GM18511 (cell line): Measurements from ENCODE around the gene CDC6.

Source experiments
- ATAC-seq: cut with Tn5 transposase; IDR thresholded peaks from one replicate; pipeline ENCODE4 v1.9.1; 2021; ENCODE audit warnings: mild to moderate bottlenecking, moderate library complexity; ENCODE audit not compliant: unreplicated experiment

CDC6 gene

DNA sequence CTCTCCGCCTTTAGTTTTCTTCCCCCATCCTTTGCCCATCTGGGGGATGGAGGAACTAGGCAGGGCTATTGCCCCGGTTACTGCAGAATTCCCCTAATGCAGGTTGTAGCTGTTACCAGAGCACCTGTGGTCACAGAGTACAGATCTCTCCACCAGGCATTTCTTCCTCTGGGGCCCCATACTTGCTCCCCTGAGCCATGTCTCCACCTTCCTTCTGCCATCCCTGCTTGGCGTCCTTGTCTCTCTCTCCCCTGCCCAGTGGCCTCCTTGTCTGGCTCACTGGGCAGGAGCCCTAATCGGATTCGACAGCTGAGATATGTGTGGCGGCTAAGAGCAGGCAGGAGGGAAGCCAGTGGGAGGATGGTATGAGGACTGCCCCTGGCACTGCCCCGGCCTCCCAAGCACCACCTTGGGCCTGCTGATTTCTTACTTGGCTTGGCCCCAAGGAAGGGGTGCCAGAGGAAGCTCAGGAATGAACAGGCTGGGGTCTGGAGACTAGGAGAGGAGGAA is 23.3 kb downstream of the CDC6 start:
- no peak for ATAC-seq

DNA sequence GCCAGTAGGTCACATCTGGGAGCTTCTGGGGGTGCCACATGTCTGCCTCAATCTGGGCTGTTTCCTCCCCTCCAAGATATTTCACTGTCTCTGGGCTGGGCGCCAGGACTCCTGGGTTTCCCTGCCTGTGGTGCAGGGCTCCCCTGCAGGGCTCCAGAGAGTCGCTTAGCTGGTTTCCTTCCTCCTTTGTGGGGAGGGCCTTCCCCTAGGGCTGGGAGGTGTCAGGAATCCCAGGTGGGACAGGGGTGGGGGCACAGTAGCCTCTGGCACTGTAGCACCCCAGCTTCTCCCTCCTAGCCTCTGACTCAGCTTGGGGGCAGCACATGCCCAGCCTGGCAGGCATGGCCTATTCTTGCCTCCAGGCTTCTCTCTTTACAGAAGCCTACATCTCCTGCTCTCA is 23.9 kb downstream of the CDC6 start:
- ATAC-seq: no peak

DNA sequence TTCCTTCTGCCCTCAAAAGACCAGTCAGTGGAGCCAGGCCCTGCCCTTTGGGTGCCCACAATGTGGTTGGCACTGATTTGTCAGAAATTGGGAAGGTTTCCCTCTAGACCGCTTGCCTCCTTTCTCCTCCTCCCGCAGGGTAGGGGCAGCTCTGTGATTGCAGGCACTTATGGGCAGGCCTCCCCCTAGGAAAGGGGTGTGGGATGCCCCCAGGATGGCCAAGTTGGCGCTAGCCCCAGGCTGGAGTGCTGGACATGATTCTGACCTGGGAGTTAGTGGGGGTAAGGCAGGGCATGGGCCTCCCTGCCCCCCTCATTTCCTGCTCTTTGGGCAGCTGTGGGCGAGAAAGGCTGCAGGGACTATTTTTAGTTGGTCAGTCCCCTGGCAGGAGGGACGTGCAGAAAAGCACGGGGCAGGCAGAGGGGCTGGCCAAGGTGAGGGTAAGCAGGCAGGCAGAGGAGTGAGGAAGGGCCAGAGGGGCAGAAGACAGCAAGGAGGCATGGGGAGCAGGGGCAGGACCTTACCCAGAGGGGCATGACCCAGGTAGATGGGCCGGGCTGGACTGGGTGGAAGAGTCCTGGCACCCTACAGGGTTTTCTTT is 24.6 kb downstream of the CDC6 start:
- ATAC-seq: no peak

DNA sequence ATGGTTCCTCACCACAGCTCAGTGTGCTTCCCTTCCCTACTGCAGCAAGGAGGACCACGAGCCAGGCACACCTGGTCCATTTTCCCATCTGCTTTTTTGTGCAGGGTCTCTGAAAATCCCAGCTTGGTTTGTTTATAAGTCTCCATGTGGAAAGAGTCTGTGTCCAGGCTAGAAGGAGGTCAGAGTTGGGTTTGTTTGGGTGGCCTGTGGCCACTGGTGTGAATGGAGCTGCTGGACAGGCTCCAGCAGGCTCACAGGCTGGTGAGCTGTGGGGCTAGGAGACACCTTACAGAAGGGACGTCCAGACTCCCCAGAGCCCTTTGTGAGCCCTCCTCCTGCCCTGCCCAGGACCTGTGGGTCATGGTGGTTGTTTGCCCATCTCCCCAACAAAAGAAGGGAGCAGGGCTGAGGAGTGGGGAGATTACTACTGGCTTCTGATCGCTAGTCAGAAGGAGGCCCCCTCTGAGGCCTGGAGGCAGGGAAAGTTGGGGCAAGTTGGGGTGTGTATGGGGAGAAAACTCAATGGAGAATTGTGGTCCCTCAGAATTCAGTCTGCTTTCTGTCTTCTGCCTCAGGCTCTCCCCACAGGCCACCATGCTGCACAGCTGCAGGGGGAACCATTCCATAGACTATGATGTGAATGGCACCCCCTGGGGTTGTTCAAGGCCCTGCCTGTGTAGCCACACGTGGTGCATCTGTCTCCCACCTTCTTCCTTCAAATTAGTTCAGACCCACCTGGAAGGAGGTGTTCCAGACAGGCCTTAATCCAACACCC is 25.4 kb downstream of the CDC6 start:
- ATAC-seq: no peak

DNA sequence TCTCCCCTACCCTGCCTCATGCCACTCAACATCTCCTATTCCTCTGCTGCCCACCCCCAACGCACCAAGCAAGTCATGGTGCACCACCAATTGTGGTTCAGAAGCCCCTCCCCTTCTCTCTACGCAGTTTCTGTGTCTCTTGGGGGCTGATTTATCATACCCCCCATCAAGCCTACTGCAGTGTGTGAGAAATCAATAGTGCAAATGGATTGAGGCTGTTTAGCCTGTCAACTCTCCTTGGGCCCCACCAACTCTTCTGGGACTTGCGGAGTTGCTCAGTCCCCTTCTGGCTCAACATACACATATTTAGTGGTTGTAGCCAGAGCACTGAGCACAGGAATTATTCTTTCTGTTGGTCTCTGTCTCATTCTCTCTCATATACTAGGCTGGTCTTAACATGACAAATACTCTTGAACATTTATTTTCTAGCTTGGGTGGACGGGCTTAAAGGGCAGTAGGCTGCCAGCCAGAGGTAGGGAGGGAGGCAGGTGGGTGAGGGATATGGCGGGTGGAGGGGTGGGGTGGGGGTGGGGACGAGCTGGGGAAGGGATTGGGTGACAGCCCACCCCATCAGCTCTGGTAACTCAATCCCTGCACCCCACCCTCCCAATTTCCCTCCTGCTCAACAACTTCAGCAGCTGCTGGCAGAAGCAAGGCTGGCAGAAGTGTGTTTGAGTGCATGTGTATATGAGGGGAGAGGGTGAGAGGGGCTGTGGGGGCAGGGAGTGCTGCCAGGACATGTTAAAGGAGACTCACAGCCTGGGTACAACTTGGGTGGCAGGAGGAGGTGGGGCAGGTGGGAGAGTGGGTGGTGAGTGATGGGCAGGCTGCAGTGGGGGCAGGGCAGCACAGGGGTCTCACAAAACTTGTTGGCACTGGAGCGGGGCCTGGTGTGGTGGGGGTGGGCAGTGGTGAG is 26.2 kb downstream of the CDC6 start:
- ATAC-seq: no peak

DNA sequence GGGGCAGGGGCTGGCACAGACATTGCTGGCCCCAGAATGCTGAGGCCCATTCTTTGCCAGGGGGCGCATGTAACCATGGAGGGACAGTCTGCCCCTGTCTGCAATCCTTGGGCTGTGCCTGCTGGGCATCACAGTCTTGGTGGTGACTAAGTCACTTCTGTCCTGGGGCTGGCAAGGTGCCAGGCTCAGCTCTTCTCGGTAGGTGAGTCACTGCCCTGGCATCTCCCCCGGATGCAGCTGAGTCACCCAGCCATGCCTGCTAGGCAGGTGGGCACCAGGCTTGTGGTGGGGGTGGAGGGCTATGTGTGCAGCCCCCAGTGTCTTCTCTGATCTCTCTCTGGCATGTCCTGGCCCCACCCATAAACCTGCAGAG is 26.9 kb downstream of the CDC6 start:
- no peak for ATAC-seq

DNA sequence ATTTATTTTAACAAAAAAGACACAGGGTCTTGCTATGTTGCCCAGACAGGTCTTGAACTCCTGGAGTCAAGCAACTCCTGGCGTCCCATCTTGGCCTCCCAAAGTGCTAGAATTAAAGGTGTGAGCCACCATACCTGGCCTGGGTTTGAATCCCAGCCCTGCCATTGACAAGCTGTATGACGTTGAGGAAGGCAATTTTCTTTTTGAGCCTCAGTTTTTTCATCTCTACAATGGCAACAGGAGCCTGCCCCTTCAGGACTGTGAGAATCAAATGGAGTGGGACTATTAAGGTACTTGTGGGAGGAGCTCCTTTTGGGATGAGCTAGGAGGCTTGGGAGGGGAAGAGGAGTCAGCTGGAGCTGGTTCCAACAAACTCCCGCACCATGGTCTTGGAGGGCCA is 27.5 kb downstream of the CDC6 start:
- no peak for ATAC-seq

DNA sequence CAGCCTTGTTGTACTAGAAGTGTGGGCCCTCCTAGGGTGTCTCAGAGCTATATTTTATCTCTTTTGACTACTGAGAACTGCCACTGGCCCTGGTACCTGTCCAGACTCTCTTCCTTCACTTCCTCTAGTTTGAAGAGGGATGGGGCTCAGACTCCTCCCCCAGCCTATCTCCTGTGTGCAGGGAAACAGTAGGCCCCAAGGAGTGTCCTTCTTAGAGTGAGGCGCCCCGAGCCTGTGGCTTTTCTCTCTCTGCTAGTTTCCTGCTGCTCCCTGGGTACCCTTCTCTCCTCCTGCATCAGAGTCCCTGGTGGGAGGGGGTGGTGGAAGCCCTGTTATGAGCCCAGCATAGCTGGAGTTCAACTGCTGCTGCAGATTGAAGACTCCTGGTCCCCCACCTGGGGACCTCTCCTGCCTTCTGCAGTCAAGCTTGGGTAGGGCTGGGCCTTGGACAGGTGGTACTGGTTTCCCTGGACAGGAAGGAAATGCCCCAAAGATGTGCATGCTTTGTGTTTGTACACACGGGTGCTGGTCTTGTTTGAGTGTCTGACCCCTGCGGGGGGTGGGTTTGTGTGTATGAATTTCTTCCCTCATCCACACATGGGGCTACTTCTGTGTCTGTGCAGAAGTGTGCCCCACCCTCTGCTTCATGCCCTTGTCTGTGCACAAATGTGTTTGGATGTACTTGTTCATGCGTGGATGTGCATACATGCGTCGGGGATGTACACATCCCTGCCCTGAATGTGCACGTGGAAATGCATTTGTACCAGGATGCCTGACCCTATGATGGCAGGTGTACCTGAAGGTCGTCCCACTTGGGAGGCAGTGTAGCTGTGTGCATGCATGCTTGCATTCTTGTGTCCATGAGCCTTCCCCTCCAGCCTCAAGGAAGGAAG is 28.2 kb downstream of the CDC6 start:
- ATAC-seq: no peak

DNA sequence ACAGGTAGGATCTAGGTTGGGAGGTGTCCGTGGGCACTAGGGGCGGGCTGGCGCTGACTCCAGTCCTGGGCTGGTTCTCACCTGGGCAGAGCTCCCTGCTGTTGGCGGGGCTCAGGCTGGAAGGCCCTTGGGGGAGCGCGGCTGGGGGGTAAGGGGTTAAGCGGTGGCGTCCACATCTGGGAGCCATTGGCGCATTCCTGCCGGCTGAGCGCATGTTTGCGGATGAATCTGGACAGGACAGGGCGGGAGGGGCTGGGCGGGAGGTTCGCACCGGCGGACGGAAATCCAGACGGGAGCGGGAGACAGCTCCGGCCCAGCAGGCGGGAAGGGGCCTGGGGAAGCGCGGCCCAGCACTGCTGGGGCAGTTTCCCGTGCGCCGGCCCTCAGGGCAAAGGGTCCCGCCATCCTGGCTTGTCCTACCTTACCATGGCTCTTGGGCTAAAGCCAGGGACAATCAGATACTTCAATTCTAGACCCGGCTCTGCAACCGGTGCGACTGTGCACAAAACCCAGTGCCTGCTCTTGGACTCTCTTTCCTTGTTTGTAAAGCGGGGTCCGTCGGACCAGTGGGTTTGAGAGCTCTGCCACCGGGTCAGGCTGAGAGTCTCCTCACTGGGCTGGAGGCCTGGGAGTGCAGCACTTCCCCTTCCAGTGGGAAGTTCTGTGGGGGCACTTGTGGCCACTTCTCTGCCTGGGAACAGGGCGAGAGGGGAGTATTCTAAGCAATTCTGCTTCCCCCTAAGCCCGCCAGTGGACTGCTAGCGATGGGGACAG is 29.1 kb downstream of the CDC6 start:
- no peak for ATAC-seq

DNA sequence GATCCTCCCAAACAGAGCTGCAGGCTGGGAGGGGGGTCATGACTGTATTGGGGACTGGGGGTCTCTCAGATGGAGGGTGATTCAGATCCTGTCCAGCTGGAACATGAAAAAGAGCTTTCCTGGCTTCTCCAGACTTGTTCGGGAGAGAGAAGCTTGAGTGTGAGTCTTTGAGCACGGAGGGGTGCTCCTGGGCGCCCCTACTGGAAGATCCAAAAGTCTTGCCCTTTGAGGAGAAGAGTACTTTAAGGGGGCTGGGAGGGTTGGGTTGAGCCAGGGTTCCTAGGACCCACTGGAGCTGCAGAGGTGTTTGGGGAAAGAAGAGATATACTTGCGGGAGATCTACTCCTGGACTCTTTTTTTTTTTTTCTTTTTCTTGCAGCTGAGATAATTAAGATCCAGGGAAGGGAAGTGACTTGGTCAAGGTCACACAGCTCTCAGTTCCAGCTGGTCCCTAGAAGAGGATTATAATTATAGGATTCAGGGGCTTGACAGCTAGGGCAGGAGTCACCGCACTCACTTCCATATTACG is 29.7 kb downstream of the CDC6 start:
- no peak for ATAC-seq

DNA sequence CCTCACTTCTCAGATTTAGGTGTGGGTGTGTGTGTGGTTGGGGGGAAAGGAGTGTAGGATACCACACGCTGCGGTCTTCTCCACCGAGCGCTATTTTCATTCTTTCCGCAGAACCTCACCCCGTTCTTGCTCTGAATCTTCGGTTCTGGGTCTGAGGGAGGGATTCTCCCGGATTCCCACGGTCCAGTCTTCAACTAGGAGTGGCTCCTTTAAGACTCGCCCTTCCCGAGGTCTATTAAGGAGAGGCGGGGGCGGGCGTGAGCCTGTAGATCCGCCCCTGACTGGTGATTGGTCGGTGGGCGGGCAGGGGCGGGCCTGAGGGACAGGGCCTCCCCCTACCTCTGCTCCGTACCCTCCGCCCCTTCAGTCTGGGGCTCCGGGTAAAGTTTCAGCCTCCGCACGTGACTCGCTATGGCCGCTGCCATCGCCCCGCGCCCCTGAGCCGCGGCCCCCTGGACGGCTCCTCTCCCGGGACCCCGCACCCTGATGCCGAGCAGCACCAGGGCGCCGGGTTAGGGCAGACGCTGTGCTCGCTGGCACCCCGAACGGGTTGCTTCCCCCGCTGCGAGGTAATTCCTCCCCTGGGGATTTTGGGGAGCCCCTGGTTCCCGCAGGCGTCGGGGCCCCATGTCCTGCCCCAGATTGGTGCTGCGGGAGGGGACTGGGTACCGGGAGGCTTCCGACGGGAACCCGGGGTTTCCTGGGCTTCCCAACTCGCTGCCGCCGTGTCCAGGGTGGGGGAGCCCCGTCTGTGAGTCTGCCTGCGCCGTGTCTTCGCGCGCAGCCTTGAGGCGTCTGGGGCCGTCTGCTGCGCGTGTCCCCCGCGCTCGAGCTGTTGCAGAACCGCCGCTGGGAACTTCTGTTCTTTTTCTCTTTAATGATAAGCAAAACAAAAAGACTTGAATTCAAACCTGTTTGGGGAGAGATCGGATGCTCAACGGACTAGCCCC is 30.5 kb downstream of the CDC6 start:
- ATAC-seq: peak; percentile 67

DNA sequence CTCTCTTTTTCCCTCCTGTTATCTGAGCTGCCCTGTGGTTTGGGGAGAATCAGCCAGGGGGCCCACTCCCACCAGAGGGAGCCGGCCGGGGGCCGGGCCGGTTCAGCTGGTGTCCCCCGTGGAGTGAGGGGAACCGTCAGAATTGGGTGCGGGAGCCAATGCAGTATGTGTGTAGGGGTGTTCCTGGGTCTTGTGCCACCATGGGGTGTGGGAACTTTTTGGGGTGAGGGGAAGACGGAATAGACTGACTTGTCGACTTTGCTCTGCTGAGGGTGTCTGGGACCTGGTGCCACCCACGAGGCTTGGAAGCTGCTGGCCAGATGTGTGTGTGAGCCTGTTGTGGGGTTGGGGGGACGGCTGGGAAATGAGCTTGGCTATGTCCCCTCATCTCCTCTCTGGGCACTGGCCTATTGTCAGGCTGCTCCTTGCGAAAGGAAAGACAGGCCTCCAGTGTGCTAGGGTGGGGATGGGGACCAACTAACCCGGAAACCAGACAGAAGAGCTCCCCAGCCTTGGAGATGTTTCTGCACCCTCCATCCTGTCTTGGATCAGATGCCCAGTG is 31.2 kb downstream of the CDC6 start:
- no peak for ATAC-seq

DNA sequence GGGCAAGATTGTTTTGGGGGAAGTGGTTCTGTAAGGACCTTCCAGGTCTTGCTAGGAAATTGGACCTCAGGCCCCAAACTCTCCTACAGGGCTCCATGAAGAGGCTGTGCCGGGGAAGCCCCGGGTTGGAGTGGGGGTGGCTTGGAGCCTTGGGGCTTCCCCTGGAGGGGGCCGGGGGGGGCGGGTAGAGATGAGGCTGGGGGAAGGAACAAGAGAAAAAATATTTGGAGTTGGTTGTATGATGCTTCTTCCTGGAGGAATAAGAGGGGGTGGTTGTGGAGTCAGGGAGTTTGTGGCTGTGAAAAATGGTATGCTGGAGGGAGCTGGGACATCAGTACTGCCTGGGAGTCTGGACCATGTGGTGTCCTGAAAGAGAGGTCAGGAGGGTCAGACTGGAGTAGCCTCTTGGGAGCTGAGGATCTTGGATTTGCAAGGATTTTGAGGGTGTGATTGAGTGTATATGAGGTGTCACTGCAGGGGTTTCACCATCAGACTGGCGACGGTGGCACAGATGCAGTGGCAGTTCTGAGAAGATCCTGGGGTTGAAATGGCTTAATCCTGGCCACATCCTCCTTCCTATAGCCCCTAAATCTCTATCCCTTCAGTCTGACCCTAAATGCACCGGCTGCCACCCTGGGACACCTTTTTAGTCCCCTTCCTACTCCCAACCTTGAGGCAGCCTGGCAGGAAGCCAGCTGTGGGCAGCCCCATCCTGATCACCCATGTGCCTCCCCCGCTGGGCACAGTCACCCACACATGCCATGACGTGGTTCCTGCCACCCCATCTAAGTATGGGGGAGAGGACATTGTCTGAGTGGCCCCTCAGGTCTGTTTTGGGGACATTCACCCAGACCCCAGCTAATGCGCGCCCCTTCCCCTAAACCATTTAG is 32.2 kb downstream of the CDC6 start:
- ATAC-seq: no peak

DNA sequence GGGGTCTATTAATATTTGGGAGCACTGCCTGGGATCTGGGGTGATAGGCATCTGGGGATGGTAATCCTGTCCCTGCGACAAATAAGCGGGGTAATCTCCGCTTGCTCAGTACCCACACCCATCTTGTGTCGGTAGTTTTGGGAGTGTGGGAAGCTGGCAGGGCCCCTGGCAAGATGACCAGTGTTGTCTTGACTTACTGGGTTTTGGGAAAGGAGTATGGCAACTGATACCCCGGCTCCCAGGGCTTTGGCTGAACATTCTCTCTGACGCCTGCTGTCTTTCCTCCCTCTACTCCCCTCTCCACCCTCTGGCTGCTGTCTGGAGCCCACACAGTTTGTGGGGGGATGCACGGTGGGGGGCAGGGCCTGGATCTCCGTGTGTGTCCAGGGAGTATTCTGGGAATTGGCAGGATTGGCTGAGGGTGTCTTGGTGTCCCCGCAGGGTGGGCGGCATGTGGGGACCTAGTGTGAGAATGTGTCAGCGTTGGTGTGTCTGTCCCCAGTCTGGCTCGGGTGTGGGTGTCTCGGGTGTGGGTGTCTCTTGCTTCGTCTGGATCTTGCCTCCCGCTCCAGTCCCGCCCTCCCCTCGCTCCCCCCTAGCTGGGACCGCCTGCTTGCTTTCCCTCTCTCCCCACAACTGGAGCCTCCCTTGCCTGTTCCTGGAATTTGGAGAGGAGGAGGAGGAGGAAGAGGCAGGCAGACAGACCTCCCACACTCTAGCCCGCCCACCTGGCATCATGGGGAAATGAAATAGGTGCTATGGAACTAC is 33.3 kb downstream of the CDC6 start:
- no peak for ATAC-seq

DNA sequence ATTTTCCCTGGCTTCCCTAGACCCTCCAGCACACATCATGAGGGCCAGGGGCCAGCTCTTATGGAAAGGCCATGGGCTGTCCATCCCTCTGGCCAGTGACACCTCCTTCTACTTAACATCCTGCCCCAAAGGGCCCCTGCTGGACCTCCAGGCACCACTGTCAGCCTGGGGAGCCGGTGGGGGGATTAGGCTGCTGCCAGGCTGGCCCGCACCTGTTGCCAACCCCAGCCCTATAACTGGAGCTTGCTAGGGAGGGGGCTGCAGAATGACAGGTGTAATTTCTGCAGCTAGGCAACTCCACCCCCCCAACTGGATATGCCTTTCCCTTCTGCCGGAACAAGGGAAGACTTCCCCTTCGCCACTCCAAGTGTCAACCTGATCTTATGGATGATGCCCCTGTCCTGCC is 33.8 kb downstream of the CDC6 start:
- no peak for ATAC-seq

DNA sequence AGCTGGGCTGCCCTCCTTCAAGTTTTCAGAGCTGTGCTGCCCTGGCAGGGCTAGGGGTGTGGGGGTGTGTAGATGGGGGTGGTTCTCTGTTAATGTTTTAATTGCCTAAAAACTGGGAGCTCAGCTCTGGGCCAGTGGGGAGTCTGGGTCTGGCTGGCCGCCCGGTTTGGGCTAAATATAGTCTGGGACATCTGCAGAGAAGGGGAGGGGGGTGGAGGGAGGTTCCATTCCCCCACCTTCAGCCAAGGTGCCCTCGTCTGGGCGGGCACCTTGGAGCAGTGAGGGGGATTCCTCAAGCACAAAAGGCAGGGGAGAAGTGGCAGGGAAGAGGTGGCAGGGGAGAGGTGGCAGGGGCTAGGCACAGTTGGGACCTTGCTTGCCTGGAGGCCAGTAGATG is 34.3 kb downstream of the CDC6 start:
- no peak for ATAC-seq
